ENCODE measurements around the gene WNT5B.

GRCh38 chr12:1587927-1588574, 41.0 kb upstream of the WNT5B start:
- TF ChIP-seq POLR2AphosphoS5 (IDR thresholded peaks at IDR 0.05; ENCODE audit: low read depth, low read length) (no peak), CTCF (IDR thresholded peaks at IDR 0.05) (no peak), EP300 (IDR thresholded peaks at IDR 0.05; ENCODE audit: borderline replicate concordance in 1 of 2, low read depth in 1 of 2, low read length in 1 of 2) (no peak), ELF1 (IDR thresholded peaks at IDR 0.05) (no peak), RFX5 (IDR thresholded peaks at IDR 0.05; ENCODE audit: low read length) (no peak), SIN3A (IDR thresholded peaks at IDR 0.05; ENCODE audit: borderline replicate concordance, low read depth, low read length) (no peak), JUND (IDR thresholded peaks at IDR 0.05) (no peak), RXRA (IDR thresholded peaks at IDR 0.05; ENCODE audit: borderline replicate concordance, low read depth) (no peak), NFIC (IDR thresholded peaks at IDR 0.05; ENCODE audit: borderline replicate concordance) (no peak), REST (IDR thresholded peaks at IDR 0.05; ENCODE audit: low read depth, low read length) (no peak), FOXM1 (IDR thresholded peaks at IDR 0.05; ENCODE audit: low read depth) (no peak)

Data from SK-N-SH (cell line).